Lower lobe of right lung (tissue), 2 donors: ENCODE measurements around the gene PIK3CA. TPM values are rescaled to one million over a fixed set of nuclear protein-coding genes. Genes with fewer than 3 reads are reported as not detected.
A peak's percentile ranks its signal among the peaks of the same experiment; 100 is the strongest.

Source experiments
- ATAC-seq, 2 donors: fragments of 200-7000 bp; cut with Tn5 transposase; one replicate each; pipeline ENCODE4 v1.9.1; 2020 to 2022; ENCODE audit warnings: mild to moderate bottlenecking in 2 of 2, moderate library complexity in 2 of 2
- DNase-seq: peaks from one replicate; pipeline ENCODE4 v3.0.0-alpha.2; 2020
- H3K27ac ChIP-seq: fragments of 200-600 bp; one replicate; pipeline ENCODE4 v1.8.0; 2022
- H3K27me3 ChIP-seq: fragments of 200-600 bp; one replicate; pipeline ENCODE4 v1.8.0; 2022; ENCODE audit warnings: low read depth
- H3K36me3 ChIP-seq: fragments of 200-600 bp; one replicate; pipeline ENCODE4 v1.8.0; 2022; ENCODE audit warnings: mild to moderate bottlenecking
- H3K4me1 ChIP-seq: fragments of 200-600 bp; one replicate; pipeline ENCODE4 v1.8.0; 2022
- H3K4me3 ChIP-seq: fragments of 200-600 bp; one replicate; pipeline ENCODE4 v1.8.0; 2022; ENCODE audit warnings: mild to moderate bottlenecking
- H3K9me3 ChIP-seq: fragments of 200-600 bp; one replicate; pipeline ENCODE4 v1.8.0; 2022
- CTCF ChIP-seq: fragments of 200-600 bp; IDR thresholded peaks from one replicate; pipeline ENCODE4 v1.8.0; 2022; ENCODE audit warnings: antibody characterized with exemption, mild to moderate bottlenecking
- intact Hi-C: fragments of 100-400 bp; cut with DNase I; formaldehyde crosslinking; loops from one replicate; pipeline ENCODE4 v1.11.0; 2022
- total RNA-seq: library from RNA; stranded (reverse); fragmentation: NEBNext Ultra II Directional; extraction: Animal tissue kit (Norgen Biotek cat#: 25700); gene quantifications from one replicate; pipeline ENCODE4 v1.2.1, GENCODE V29; 2021
- donor health status: DM: no; HTN: yes; CAD: no; lungs with severe emphysema.

Gene PIK3CA
- total RNA-seq, 1 donor from 2014 or later, result 33.5 TPM

GRCh38 chr3:179149406-179149867 is 1.3 kb downstream of the PIK3CA start:
- intact Hi-C loops, result no loop called here
- ATAC-seq (no peak), DNase-seq (peak; percentile 41)
- no peaks in the 10 kb centered on the region for H3K36me3 ChIP-seq
- no peaks in the 10 kb centered on the region for H3K27me3 ChIP-seq
- TF ChIP-seq CTCF, result no peak
- H3K4me3 ChIP-seq, result peak overlapping the region; percentile 94
- peaks cover 29% of the 10 kb centered on the region for H3K4me1 ChIP-seq
- peak overlapping the region; percentile 98 for H3K27ac ChIP-seq
- no peaks in the 10 kb centered on the region for H3K9me3 ChIP-seq

GRCh38 chr3:179149951-179150350 is 1.8 kb downstream of the PIK3CA start:
- no peaks in the 10 kb centered on the region for H3K9me3 ChIP-seq
- peak overlapping the region; percentile 98 for H3K27ac ChIP-seq
- DNase-seq (no peak), ATAC-seq (no peak)
- intact Hi-C loops, result no loop called here
- peaks cover 29% of the 10 kb centered on the region for H3K4me1 ChIP-seq
- peak overlapping the region; percentile 94 for H3K4me3 ChIP-seq
- no peak for TF ChIP-seq CTCF
- no peaks in the 10 kb centered on the region for H3K27me3 ChIP-seq
- no peaks in the 10 kb centered on the region for H3K36me3 ChIP-seq

DNA sequence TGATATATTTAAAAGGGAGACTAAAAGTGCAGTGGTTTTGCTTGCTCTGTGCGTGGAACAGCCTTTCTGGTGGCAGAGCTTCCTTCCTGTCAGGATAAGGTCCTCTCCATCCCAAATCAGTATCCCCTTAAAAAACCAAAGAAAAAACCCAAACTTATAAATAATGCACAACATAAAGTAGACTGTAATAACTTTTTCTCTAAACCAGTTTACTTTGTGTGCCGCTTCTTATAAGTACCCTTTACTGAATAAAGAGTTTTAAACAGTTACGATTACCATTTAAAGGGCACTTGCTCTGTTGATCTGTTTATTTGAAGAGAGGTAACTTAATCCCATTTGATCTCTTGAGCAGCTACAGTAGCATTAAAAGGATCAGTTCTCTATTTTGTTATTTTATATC is 2.5 kb downstream of the PIK3CA start:
- H3K4me3 ChIP-seq, result peak overlapping the region; percentile 94
- ATAC-seq (no peak), DNase-seq (no peak)
- TF ChIP-seq CTCF, result no peak
- no peaks in the 10 kb centered on the region for H3K36me3 ChIP-seq
- H3K27me3 ChIP-seq, result no peaks in the 10 kb centered on the region
- no peak overlapping the region for H3K27ac ChIP-seq
- H3K9me3 ChIP-seq, result no peaks in the 10 kb centered on the region
- intact Hi-C loops, result no loop called here
- peaks cover 31% of the 10 kb centered on the region for H3K4me1 ChIP-seq

DNA sequence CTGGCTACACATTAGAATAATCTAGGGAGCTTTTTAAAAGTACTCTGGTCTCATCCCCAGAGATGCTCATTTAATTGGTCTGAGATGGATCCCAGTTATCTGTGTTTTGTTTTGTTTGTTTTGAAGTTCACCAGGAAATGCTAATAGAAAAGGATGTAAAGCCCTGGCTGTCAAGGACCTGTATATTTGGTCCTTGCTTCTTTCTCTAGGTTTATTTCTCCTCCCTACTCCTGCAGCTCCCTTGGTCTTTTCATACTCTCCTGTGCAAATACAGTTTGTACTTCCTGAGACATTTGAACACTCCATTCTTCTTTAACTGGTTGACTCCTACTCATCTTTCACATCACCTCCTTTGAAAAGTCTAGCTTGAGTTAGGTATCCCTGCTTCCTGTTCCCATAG is 3.3 kb downstream of the PIK3CA start:
- H3K4me3 ChIP-seq, result no peak overlapping the region
- H3K27me3 ChIP-seq, result no peaks in the 10 kb centered on the region
- no peak overlapping the region for H3K27ac ChIP-seq
- H3K9me3 ChIP-seq, result no peaks in the 10 kb centered on the region
- no peaks in the 10 kb centered on the region for H3K36me3 ChIP-seq
- no peak for TF ChIP-seq CTCF
- no peak for DNase-seq
- intact Hi-C loops, result no loop called here
- no peak for ATAC-seq
- peaks cover 40% of the 10 kb centered on the region for H3K4me1 ChIP-seq

DNA sequence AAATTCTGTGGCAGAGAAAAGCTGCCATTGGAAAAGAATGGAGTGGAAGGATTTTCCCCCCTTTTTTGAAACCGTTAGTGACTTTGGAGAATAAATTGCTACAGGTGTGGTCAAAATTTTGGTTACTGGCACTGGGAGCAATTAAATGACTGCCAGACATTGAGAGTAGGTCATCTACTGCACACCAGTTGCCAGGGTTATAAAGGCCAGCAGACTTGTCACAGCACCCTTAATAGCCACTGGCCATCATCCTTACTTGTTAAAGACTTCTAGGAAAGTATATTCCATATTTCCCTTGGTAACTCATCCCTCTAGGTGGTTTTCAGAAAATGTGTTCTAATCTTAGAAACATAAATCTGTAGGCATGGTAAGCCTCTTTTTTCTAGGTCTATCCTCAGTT is 8.0 kb downstream of the PIK3CA start:
- Histone ChIP-seq H3K27me3 (no peaks in the 10 kb centered on the region), H3K9me3 (no peaks in the 10 kb centered on the region), H3K36me3 (no peaks in the 10 kb centered on the region), H3K4me3 (no peak overlapping the region), H3K27ac (no peak overlapping the region), H3K4me1 (peaks cover 53% of the 10 kb centered on the region)
- no peak for TF ChIP-seq CTCF
- no peak for ATAC-seq
- no peak for DNase-seq
- intact Hi-C loops, result no loop called here

DNA sequence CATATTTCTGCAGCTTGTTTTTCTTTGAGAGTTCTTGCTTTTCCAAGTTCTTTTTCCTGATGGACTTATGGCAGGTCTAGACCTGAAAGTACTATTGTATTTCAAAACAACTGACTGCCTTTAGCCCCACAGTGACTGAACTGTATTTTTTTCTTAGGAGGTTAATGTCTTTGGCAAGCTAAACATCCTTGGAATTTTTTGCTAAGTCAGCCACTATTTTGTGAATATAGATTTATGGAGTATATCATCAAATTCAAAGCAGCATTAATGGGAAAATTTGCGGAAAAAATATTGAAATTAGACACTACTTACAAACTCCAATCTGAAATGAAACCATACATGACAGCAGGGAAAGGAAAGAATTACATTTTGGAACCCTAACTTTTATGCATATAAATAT is 8.6 kb downstream of the PIK3CA start:
- Histone ChIP-seq H3K4me1 (peaks cover 47% of the 10 kb centered on the region), H3K27me3 (no peaks in the 10 kb centered on the region), H3K36me3 (no peaks in the 10 kb centered on the region), H3K9me3 (no peaks in the 10 kb centered on the region), H3K4me3 (no peak overlapping the region), H3K27ac (no peak overlapping the region)
- no peak for TF ChIP-seq CTCF
- ATAC-seq (no peak), DNase-seq (no peak)
- intact Hi-C loops, result no loop called here
